HG03558 (cell line): ENCODE data around the gene PRRT4.

ENCODE experiments used
- ATAC-seq: cut with Tn5 transposase; IDR thresholded peaks from one replicate; pipeline ENCODE4 v1.9.1; 2021; ENCODE audit warnings: moderate number of reproducible peaks; ENCODE audit not compliant: unreplicated experiment; ENCODE audit errors: extremely low read depth

Gene PRRT4

DNA sequence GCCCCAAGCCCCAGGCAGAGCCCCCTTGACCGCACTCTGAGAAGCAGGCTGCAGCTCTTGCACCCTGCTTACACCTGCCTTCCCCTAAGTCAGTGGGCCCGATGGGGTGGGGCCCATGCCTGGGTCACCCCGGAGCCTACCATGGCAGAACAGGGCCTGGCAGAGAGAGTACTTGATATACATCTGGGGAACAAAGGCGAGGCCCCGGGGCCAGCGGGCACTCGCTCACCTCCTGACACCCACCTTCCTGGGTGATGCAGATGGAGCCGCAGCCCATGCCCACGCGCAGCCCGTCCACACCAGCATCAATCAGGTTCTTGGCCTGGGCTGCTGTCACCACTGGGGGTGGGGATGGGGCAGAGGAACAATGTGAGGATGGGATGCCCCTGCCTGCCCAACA, 34.9 kb upstream of the PRRT4 start:
- no peak for ATAC-seq

DNA sequence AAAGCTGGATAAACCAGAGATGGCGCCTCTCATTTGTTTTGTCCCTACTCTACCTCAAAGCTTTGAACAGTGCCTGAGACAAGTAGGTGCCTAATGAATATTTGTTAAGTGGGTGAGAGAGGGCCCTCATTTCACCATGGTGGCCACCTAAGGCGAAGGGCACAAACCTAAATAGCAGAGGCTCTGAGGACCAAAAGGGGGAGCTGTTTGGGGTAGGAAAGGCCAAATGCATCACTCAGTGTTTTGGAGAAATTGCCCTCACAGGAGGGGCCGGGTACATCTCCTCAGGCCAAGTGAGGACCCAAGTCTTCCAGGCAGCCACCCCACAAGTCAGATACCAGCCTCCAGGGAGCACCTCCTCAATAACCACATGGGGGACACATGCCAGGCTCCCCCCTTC, 34.3 kb upstream of the PRRT4 start:
- no peak for ATAC-seq

- no peak for ATAC-seq
Measured at GRCh38 chr7:128394904-128395496, 33.5 kb upstream of the PRRT4 start.

DNA sequence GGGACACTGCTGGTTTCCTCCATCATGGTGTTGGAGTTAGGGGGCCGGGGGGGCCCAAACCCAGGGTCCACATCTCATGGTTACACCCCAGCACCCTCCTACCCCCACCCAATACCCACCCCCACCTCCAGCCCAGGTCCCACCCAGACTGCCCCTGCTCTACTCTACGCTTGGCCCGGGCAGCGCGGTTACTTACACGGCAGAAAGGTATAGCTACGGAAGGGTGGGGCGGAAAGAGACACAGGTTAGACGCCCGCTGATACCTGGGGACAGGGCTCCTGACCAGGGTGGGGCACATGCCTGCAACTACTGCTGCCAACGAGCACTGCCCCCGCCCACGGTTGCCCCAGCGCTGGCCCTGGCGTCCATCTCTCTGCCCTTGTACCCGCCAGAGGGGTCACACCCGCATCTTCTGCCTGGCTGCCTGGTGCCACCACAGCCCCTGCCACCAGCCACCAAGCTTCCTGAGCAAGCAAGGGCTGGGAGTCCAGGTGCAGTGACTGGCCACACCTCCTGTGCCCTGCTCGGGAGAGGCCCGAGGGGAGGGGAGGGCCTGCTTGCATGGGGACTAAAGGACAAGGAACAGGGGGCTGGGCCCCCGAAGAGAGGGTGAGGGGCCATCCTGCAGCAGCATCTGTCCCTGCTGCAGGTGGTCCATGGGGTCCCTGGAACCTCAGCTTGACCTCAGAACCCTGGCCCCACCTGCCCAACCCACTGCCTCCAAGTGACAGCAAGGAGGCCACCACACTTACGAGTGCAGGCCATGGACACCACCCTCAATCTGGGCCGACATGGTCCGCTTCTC, 32.2 kb upstream of the PRRT4 start:
- no peak for ATAC-seq

DNA sequence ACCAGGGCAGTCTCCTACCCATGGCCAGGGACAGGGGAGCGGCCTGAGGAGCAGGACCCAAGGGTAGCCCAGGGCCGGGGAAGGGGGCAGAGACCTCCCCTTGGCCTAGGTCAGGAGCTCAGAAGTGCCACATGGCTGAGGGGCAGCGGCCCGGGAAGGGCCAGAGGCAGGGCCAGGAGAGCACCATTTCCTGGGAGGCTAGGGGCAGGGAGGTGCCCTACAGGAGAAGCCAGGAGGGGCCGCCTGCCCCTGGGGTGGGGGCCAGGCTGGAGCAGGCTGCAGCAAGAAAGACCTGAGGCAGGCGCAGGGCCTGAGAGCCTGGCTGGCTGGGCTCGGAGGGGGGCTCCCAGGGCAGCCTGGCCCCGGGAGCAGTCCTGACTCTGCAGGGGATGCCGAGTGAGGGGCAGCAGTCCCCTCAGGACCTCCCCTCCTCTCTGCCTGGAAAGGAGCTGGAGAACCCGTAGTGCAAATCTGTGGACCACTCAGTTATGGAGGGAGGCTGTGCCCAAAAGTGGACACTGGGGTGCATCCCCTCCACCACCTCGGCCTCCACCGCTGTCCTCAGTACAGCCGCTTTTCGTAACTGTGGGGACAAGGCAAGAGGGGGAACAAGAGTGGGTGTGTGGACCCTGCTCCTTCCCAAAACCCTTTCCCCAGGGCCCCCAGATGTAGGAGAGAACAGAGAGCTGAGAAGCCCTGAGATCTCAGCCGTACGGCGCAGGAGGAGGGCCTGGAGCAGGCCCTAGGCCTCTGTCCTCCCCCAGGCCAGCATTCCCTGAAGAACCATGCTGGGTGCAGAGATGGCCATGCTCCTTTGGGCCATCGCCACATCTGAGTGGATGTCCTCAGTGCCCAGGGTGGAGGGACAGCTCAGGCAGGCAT, 31.2 kb upstream of the PRRT4 start:
- ATAC-seq: no peak

GRCh38 chr7:128391805-128392204, 30.3 kb upstream of the PRRT4 start:
- ATAC-seq: no peak

GRCh38 chr7:128390871-128391565, 29.5 kb upstream of the PRRT4 start:
- ATAC-seq: no peak

- ATAC-seq: no peak
Measured at GRCh38 chr7:128389618-128390329, 28.3 kb upstream of the PRRT4 start.

- no peak for ATAC-seq
Measured at GRCh38 chr7:128389085-128389617, 27.7 kb upstream of the PRRT4 start.

GRCh38 chr7:128388145-128388485, 26.6 kb upstream of the PRRT4 start:
- no peak for ATAC-seq

GRCh38 chr7:128387216-128388144, 26.0 kb upstream of the PRRT4 start:
- ATAC-seq: no peak

- no peak for ATAC-seq
Measured at GRCh38 chr7:128385988-128386925, 24.8 kb upstream of the PRRT4 start.

DNA sequence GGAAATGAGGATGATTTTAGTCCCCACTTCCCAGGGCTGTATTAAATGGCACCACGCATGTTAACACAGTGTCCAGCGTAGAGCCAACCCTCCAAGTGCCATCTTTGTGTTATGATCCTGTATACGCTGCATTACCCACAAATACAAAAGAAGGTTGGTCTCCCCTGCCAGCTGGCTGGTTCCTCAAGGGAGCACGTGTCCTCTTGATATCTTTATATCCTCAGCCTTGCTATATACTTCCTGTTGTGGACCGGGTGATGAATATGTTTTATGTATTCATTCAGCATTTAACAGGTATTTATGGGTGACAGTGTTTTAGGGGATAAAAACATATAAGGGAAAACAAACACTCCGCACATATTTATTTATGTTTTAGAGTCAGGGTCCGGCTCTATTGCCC, 23.2 kb upstream of the PRRT4 start:
- no peak for ATAC-seq

DNA sequence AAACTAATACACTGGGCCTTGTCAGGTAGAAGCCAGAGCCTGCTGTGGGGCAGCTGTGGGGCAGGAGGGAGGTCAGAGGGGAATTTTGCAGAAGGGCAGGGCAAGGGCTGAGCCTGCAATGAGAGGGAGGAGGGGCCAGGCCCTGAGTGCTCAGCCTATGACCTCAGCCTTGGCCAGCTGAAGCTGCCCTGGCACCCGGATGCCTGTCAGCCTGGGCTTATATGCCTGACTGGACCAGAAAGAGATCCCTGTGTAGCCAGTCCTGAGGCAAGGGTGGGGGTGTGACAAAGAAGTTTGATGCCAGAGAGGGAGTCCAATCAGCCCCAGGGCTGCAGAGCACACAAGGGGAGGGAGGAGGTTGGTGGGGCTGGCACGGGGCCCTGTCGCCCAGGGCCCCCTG, 22.3 kb upstream of the PRRT4 start:
- ATAC-seq: no peak

DNA sequence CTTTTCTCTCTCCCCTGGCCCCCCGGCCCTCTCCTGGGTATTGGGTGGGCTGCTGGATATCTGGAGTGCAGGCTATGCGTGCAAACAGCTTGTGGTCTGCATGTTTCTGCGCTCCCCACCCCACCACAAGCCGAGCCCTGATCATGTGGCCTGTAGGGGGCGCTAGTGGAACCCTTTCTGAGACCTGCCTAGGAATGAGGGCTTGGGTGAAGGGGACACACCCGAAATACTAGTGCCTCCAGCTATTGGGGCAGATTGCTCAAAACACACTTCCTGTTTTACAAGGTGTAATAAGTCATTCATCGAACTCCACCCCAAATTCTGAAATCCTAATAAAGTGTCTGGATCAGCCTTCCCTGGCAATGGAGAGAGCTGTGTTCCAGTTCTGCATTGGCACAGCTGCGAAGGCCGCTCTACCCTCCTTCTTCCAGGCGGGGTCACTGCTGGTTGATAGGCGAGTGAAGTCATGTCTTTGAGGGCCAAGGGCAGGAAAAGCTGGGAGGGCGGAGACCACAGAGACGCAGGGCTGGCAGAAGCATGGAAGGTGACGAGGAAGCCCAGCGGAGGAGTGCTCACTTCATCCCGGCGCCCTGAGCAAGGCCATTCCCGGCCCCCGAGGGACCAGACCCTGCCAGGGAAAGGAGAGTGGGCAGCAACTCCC, 19.8 kb upstream of the PRRT4 start:
- no peak for ATAC-seq

DNA sequence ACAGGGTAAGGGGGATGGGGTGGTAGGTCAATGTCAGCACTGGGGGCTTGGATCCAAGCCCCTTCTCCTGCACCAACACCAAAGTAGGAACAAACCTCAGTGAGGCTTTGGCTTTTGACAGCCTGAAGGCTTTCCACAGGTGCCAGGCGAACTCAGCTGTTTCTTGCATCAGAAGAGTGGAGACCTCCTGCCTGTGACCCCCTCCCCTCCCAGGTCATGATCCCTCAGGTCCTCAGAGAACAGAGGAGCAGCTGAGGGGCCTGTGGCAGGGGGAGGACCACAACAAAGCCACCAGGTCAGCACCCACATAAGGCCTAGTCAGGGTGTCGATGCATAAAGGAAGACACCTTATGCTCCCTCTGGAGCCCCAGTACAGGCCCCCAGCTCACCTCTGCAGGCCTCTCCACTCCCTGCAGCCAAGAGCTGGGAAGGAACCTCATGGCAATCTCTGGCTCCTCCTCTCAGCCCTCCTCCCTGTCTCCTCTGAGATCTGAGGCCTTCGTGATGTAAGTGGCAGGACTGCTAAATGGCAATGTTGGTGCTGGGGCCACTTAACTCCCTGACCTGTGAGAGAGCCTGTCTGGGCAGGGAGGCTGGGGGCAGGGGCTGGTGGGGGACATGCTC, 19.1 kb upstream of the PRRT4 start:
- ATAC-seq: no peak
